GM20431 (cell line): ENCODE results near the gene SERP2.

Experiments used
- in situ Hi-C: fragments of 300-500 bp; cut with MseI, MboI; formaldehyde crosslinking; loops from one replicate; pipeline ENCODE4 v1.15.0; 2020; ENCODE audit warnings: low sequenced_read_pairs; ENCODE audit not compliant: unreplicated experiment

SERP2 gene

GRCh38 chr13:44385847-44386246 lies 12.2 kb downstream of the SERP2 start:
- in situ Hi-C loops, result no loop called here

DNA sequence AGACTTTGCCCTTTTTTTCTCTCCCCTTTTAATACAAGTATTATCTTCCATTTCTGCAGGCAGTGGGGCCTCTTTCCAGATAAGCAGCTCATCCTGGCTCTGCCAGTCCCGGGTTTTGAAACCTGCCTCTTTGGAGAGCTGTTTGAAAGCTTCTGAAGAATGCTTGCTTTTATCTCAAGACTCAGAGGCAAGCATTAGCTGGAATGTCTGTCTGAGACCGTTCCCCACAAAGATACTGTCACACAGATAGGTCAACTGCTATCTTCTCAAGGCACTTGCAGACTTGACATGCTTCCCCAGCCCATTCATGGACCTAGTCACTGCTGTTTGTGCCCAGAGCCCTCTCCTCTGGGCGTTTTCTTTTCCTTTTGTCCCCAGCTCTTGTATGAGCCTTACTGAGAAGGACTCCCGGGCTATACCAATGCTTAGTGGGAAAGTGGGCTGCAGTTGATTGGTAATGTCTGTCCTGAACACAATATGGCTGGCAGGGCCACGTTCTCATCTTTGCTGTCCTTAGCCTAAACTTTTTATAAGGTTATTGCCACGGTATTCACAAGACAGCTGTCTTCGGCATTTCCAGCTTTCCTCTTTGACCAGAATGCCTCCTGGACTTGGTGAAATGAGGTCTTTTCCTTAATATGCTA lies 13.4 kb downstream of the SERP2 start:
- in situ Hi-C loops, result no loop called here

DNA sequence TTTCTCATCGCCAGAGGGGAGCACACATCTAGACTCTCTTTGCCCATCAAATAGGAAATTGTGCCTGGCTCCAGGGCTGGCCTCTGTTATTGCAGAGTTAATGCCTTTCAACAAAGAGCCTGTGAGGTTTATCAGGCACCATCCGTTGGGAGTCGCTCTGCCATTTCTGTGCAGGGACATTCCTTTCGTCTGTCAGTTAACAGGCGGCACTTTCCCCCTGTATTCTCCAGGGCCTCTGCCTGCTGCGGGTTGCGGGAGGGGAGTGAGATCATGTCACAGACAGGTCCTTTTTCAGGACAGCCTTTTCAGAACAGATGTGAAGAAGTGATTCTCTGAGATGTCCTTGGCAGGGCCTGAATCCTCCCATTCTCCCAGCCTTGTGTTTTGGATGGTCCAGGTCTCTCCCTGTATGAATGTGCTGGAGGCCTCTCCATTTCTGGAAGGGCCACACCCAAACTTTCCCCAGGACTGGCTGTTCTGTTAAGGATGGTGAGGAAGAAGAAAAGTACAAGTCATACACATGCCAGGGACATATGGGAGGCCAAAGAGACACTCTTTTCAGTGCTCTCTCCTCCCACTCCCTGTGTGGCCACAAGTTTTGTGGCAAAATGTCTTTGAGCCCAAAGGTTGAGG lies 14.9 kb downstream of the SERP2 start:
- in situ Hi-C loops, result no loop called here

- in situ Hi-C loops, result no loop called here
These were observed 15.5 kb downstream of the SERP2 start for GRCh38 chr13:44389060-44389666.

- in situ Hi-C loops, result no loop called here
These were observed 16.3 kb downstream of the SERP2 start for GRCh38 chr13:44389876-44390275.

GRCh38 chr13:44393391-44393790 lies 19.8 kb downstream of the SERP2 start:
- in situ Hi-C loops, result no loop called here

DNA sequence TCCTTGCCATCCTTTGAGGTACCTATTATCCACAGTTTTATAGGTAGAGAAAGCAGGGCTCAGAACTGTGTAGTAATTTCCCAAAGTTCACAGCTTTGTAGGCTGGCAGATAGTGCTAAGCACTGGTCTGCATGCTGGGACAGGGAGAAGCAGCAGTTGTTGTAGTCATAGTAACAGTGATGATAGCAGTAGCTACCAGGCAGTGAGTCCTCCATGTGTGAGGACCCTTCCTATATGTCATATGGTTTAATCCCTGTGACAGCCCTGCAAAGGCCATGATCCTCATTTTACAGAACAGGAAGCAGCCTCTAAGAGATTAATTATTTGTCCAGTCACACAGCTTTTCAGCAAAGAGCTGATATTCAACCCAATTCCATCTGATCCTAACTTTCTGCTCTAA lies 21.0 kb downstream of the SERP2 start:
- in situ Hi-C loops, result no loop called here

- in situ Hi-C loops, result no loop called here
These were observed 22.5 kb downstream of the SERP2 start for GRCh38 chr13:44395976-44396694.

GRCh38 chr13:44396701-44397580 lies 23.3 kb downstream of the SERP2 start:
- in situ Hi-C loops, result no loop called here

- in situ Hi-C loops, result no loop called here
These were observed 24.2 kb downstream of the SERP2 start for GRCh38 chr13:44397766-44398223.

DNA sequence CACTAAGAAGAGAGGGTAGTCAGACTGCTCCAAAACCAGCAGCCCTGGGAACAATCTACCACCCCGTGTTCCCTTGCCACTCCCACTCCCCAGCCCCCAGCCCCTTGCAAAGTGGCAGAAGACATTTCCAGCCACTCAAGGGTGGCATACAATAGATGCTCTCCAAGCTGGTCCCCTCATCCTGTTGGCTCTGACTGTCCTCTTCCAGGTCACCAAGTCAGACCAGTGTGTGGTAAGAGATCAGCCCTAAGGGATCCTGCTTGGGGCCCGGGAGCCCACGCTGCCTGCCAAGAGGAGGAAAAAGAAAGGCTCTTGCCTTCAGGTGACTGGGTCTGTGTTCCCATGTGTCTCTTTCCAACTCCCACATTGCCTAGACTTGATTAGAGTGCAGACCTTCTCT lies 25.0 kb downstream of the SERP2 start:
- in situ Hi-C loops, result no loop called here

DNA sequence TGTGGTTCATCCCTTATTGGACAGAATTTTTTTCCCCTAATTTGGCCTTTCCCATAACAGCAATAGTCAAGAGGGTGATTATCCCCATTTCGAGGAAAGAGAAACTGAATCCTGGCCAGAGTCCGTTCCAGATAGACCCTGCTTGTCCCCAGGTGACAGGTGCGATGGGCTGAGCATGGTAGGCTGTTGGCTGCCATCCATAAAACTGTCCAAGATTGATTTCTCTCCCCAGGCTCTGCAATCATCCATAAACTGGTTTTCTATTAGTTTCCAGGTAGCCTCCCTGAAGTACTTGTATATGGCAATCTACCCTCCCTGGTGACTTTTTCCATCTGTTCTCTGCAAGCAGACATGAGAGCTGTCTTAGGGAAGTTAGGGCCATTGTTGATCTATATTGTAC lies 25.4 kb downstream of the SERP2 start:
- in situ Hi-C loops, result no loop called here

DNA sequence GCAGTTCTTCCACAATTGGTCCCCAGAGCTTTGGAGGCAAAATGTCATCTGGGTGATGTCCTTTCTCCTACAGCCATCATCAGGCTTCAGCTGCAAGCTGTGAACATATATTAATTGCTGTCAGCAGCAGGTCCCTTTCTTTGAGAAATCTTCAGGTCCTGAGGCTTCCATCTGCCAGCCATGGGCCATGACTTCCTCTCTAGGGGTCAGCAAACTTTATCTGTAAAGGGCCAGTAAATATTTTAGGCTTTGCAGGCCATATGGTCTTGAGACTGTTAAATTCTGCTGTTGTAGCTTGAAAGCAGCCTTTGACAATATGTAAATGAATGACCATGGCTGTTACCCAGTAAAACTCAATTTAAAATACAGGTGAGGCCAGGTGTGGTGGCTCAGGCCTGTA lies 27.1 kb downstream of the SERP2 start:
- in situ Hi-C loops, result no loop called here

GRCh38 chr13:44401577-44401976 lies 28.0 kb downstream of the SERP2 start:
- in situ Hi-C loops, result no loop called here

DNA sequence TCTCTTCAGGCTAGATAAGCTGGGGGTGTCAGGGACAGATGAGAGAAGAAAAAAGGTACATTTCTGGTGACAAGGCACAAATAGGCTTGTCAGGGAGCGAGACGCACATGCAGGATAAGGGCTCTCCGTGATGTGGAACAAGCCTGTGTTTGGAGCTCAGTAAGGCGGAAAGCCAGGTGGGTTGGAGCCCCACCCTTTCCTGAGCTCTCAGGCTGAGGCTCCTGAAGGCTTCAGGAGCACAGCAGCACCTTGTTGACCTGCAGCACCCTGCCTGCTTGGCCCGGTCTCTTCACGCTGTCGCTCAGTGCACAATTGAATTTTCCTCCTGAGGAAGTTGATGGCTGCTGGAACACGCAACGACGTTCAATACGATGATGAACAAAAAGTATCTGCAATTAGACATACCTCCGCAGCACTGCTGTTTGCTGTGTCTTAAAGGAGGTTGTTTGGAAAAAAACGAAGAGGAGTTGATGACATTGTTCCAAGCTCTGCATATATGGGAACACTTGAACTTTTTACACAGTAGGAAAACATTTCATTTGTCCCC lies 29.3 kb downstream of the SERP2 start:
- in situ Hi-C loops, result no loop called here

GRCh38 chr13:44403461-44404056 lies 29.9 kb downstream of the SERP2 start:
- in situ Hi-C loops, result no loop called here

- in situ Hi-C loops, result no loop called here
These were observed 30.9 kb downstream of the SERP2 start for GRCh38 chr13:44404261-44405132.

- in situ Hi-C loops, result no loop called here
These were observed 33.0 kb downstream of the SERP2 start for GRCh38 chr13:44406617-44407016.
